ENCODE data around the gene IFNAR2. TPM values are rescaled to one million over a fixed set of nuclear protein-coding genes. Genes with fewer than 3 reads are reported as not detected.

Gene IFNAR2
- polyA plus RNA-seq (3.2 and 10.3 TPM in 2 replicates), polyA minus RNA-seq (12.9 and 14.5 TPM in 2 replicates)

GRCh38 chr21:33229784-33230544, at the start of gene IFNAR2:
IFNAR2 (plus strand) TSS chr21:33229938; CDS start chr21:33241923, 11,985 bp downstream.
- TF ChIP-seq EZH2 (IDR thresholded peaks at IDR 0.05; ENCODE audit: borderline replicate concordance, insufficient read depth, low read length, poor library complexity, severe bottlenecking), result no peak
- no peak for TF ChIP-seq EP300 (conservative IDR thresholded peaks at IDR 0.05; ENCODE audit: poor library complexity, severe bottlenecking)
- TF ChIP-seq POLR2AphosphoS5 (IDR thresholded peaks at IDR 0.05), result peak; percentile 56
- peak; percentile 8 for TF ChIP-seq SMC3 (conservative IDR thresholded peaks at IDR 0.05; ENCODE audit: poor library complexity)
- peak; percentile 60 for TF ChIP-seq TAF1 (IDR thresholded peaks at IDR 0.05; ENCODE audit: low read depth)
- no peak for TF ChIP-seq REST (IDR thresholded peaks at IDR 0.05; ENCODE audit: borderline replicate concordance)
- TF ChIP-seq MXI1 (conservative IDR thresholded peaks at IDR 0.05; ENCODE audit: poor library complexity, severe bottlenecking), result peak; percentile 85
- TF ChIP-seq RAD21 (conservative IDR thresholded peaks at IDR 0.05), result peak; percentile 36
- peak within 1 kb of the TSS; percentile 63 for H3K4me2 ChIP-seq (ENCODE audit: low read length)
- H3K27ac ChIP-seq (ENCODE audit: low read length), result peak within 1 kb of the TSS; percentile 84
- H3K9ac ChIP-seq (ENCODE audit: low read length), result peak within 1 kb of the TSS; percentile 90
- H3K36me3 ChIP-seq (ENCODE audit: insufficient read depth, low read length), result no peaks in the 10 kb centered on the region
- H4K20me1 ChIP-seq (ENCODE audit: insufficient read depth), result no peaks in the 10 kb centered on the region
- H2AFZ ChIP-seq (ENCODE audit: low read depth, low read length), result peak within 1 kb of the TSS; percentile 87
- H3K9me2 ChIP-seq (ENCODE audit: insufficient read depth, low read length), result no peaks in the 10 kb centered on the region
- no peaks in the 10 kb centered on the region for H3K9me3 ChIP-seq (ENCODE audit: low read length)
- H3K4me3 ChIP-seq (ENCODE audit: low read length), result peak within 1 kb of the TSS; percentile 75
- no peaks in the 10 kb centered on the region for H3F3A ChIP-seq (ENCODE audit: insufficient read depth, low read length, poor library complexity, severe bottlenecking)
- peaks cover 14% of the 10 kb centered on the region for H3K79me2 ChIP-seq (replicated peaks; ENCODE audit: insufficient read depth, low read length)
- no peaks in the 10 kb centered on the region for H3K27me3 ChIP-seq (ENCODE audit: insufficient read depth, low read depth, low read length)

- TF ChIP-seq TAF1 (IDR thresholded peaks at IDR 0.05; ENCODE audit: low read depth), result no peak
- TF ChIP-seq MXI1 (conservative IDR thresholded peaks at IDR 0.05; ENCODE audit: poor library complexity, severe bottlenecking), result no peak
- TF ChIP-seq REST (IDR thresholded peaks at IDR 0.05; ENCODE audit: borderline replicate concordance), result no peak
- no peak for TF ChIP-seq EP300 (conservative IDR thresholded peaks at IDR 0.05; ENCODE audit: poor library complexity, severe bottlenecking)
- TF ChIP-seq RAD21 (conservative IDR thresholded peaks at IDR 0.05), result no peak
- TF ChIP-seq POLR2AphosphoS5 (IDR thresholded peaks at IDR 0.05), result no peak
- no peak for TF ChIP-seq SMC3 (conservative IDR thresholded peaks at IDR 0.05; ENCODE audit: poor library complexity)
- TF ChIP-seq CTCF (IDR thresholded peaks at IDR 0.05; ENCODE audit: poor library complexity, severe bottlenecking), result no peak
- no peak for TF ChIP-seq EZH2 (IDR thresholded peaks at IDR 0.05; ENCODE audit: borderline replicate concordance, insufficient read depth, low read length, poor library complexity, severe bottlenecking)
Measured at GRCh38 chr21:33185852-33186251, 43.9 kb upstream of the IFNAR2 start.

More at GRCh38 chr21:33185852-33186251, 43.9 kb upstream of the IFNAR2 start:
- Histone ChIP-seq H3K4me2 (ENCODE audit: low read length) (no peak overlapping the region), H3K27me3 (ENCODE audit: insufficient read depth, low read depth, low read length) (no peaks in the 10 kb centered on the region), H4K20me1 (ENCODE audit: insufficient read depth) (no peaks in the 10 kb centered on the region), H3K79me2 (replicated peaks; ENCODE audit: insufficient read depth, low read length) (no peaks in the 10 kb centered on the region), H3K36me3 (ENCODE audit: insufficient read depth, low read length) (no peaks in the 10 kb centered on the region), H2AFZ (ENCODE audit: low read depth, low read length) (no peak overlapping the region), H3K9ac (ENCODE audit: low read length) (no peak overlapping the region), H3F3A (ENCODE audit: insufficient read depth, low read length, poor library complexity, severe bottlenecking) (no peaks in the 10 kb centered on the region), H3K9me2 (ENCODE audit: insufficient read depth, low read length) (no peaks in the 10 kb centered on the region), H3K27ac (ENCODE audit: low read length) (no peak overlapping the region), H3K4me3 (ENCODE audit: low read length) (no peak overlapping the region), H3K9me3 (ENCODE audit: low read length) (no peaks in the 10 kb centered on the region)

All from neural cell (in vitro differentiated cells).